Endothelial cell of umbilical vein (primary cell): ENCODE data around the gene TMEM170A. TPM values are rescaled to one million over a fixed set of nuclear protein-coding genes. Genes with fewer than 3 reads are reported as not detected.

ENCODE experiments used
- BruUV-seq: library from RNA; stranded (reverse); fragments of 400-500 nt; replicated peaks from 2 replicates; lab custom pipeline; 2021; lab: Mats Ljungman, UMichigan
- CTCF ChIA-PET: fragments of 300-600, 350-600 bp; sonication (Branson Sonifier 250); formaldehyde crosslinking; loops from one replicate; lab custom pipeline; 2021; ENCODE audit warnings: antibody characterized with exemption, inconsistent platforms; lab: Charles Lee
- POLR2A ChIA-PET: fragments of 300-600, 350-600 bp; sonication (Branson Sonifier 250); formaldehyde crosslinking; loops from one replicate; lab custom pipeline; 2021; ENCODE audit warnings: antibody characterized with exemption, inconsistent platforms; lab: Charles Lee
- DNase-seq: peaks from one replicate; pipeline ENCODE4 v3.0.0-alpha.2; 2011; ENCODE audit warnings: low read depth, low spot score
- FAIRE-seq: peaks from 2 replicates; lab custom pipeline; 2011; peaks lifted over from hg19 to GRCh38; lab: Jason Lieb, UNC
- H2AFZ ChIP-seq: 2 replicates; pipeline ENCODE4 v1.6.0; 2012; ENCODE audit warnings: low read depth, low read length, control low read depth, inconsistent platforms
- H3K27ac ChIP-seq: 2 replicates; pipeline ENCODE4 v1.5.1; 2011; ENCODE audit warnings: low read depth, mild to moderate bottlenecking, control low read depth, low read length, moderate library complexity; ENCODE audit not compliant: insufficient read depth
- H3K27me3 ChIP-seq, 2 experiments: 2 replicates each; pipeline versions ENCODE4 v1.6.0 to v1.6.1; 2011; ENCODE audit warnings: low read length in 2 of 2, mixed read lengths in 1 of 2; ENCODE audit not compliant: control insufficient read depth in 2 of 2, insufficient read depth in 2 of 2
- H3K36me3 ChIP-seq, 2 experiments: 2 replicates in 1 of 2; 3 replicates in 1 of 2; pipeline ENCODE4 v1.5.1; 2011; ENCODE audit warnings: low read length in 2 of 2, mild to moderate bottlenecking in 1 of 2, moderate library complexity in 1 of 2; ENCODE audit not compliant: control insufficient read depth in 2 of 2, insufficient read depth in 2 of 2; ENCODE audit errors: extremely low read depth in 1 of 2
- H3K4me1 ChIP-seq: 3 replicates; pipeline ENCODE4 v1.5.1; 2011; ENCODE audit warnings: mild to moderate bottlenecking, low read length; ENCODE audit not compliant: control insufficient read depth, insufficient read depth; ENCODE audit errors: extremely low read depth
- H3K4me2 ChIP-seq: 2 replicates; pipeline ENCODE4 v1.6.1; 2011; ENCODE audit warnings: low read length, control low read depth, mixed read lengths; ENCODE audit not compliant: insufficient read depth
- H3K4me3 ChIP-seq, 3 experiments: fragments of 200-600 bp in 1 of 3; sonication (generic), shearing (Covaris generic) in 1 of 3; replicated peaks in 1 of 3; 2 replicates each; pipeline ENCODE4 v1.5.1; 2011 to 2016; ENCODE audit warnings: control low read depth in 3 of 3, low read length in 3 of 3, mild to moderate bottlenecking in 2 of 3, inconsistent platforms in 1 of 3, low read depth in 1 of 3, moderate library complexity in 1 of 3; ENCODE audit not compliant: insufficient read depth in 1 of 3
- H3K79me2 ChIP-seq: 2 replicates; pipeline ENCODE4 v1.6.0; 2012; ENCODE audit warnings: low read length, inconsistent platforms; ENCODE audit not compliant: control insufficient read depth, insufficient read depth
- H3K9ac ChIP-seq: replicated peaks from 2 replicates; pipeline ENCODE3; 2011; ENCODE audit warnings: low read length, control low read depth; ENCODE audit not compliant: insufficient read depth; ENCODE audit errors: extremely low read depth
- H3K9me1 ChIP-seq: replicated peaks from 3 replicates; pipeline ENCODE4 v1.6.0; 2011; ENCODE audit warnings: mild to moderate bottlenecking, low read length; ENCODE audit not compliant: control insufficient read depth, insufficient read depth; ENCODE audit errors: extremely low read depth
- H3K9me3 ChIP-seq: replicated peaks from 2 replicates; pipeline ENCODE4 v1.5.1; 2012; ENCODE audit warnings: low read length, inconsistent platforms; ENCODE audit not compliant: control insufficient read depth, insufficient read depth
- H4K20me1 ChIP-seq: replicated peaks from 2 replicates; pipeline ENCODE3; 2011; ENCODE audit warnings: mild to moderate bottlenecking, low read length; ENCODE audit not compliant: control insufficient read depth, insufficient read depth; ENCODE audit errors: extremely low read depth
- EZH2 ChIP-seq: IDR thresholded peaks from 2 replicates; pipeline ENCODE4 v1.6.1; 2012; ENCODE audit warnings: borderline replicate concordance, low read depth, mild to moderate bottlenecking, moderate library complexity, low read length, inconsistent platforms; ENCODE audit not compliant: severe bottlenecking
- FOS ChIP-seq: IDR thresholded peaks from 2 replicates; pipeline ENCODE4 v1.6.1; 2011; ENCODE audit warnings: mild to moderate bottlenecking, low read length, moderate library complexity, borderline replicate concordance; ENCODE audit not compliant: insufficient read depth
- MYC ChIP-seq: IDR thresholded peaks from one replicate; pipeline ENCODE4 v1.6.1; 2011; ENCODE audit warnings: mild to moderate bottlenecking, low read depth, low read length
- POLR2A ChIP-seq: IDR thresholded peaks from 2 replicates; pipeline ENCODE4 v1.6.1; 2012; ENCODE audit warnings: low read depth, mild to moderate bottlenecking, control low read depth, low read length
- POLR2AphosphoS5 ChIP-seq: IDR thresholded peaks from 2 replicates; pipeline ENCODE4 v1.6.1; 2012; ENCODE audit warnings: low read depth, mild to moderate bottlenecking, control low read depth, low read length, moderate library complexity; ENCODE audit not compliant: insufficient read depth
- dilution Hi-C: fragments of 300-500 bp; cut with MboI; formaldehyde crosslinking; loops from one replicate; pipeline ENCODE4 v1.15.0; 2019; ENCODE audit warnings: low sequenced_read_pairs; ENCODE audit not compliant: extremely low pct_ligation_motif_present
- intact Hi-C: fragments of 100-400 bp; cut with micrococcal nuclease; formaldehyde crosslinking; loops from one replicate; pipeline ENCODE4 v1.10.0; 2022
- polyA plus RNA-seq, 4 experiments: library from polyadenylated mRNA; depleted of rRNA in 3 of 4; stranded (reverse) in 3 of 4; unstranded in 1 of 4; fragments of >200 nt; gene quantifications; 2 replicates each; pipeline versions ENCODE4 v1.2.1 to v1.2.3, GENCODE V29; 2011 to 2012; ENCODE audit warnings: missing spikeins in 1 of 4
- total RNA-seq: library from RNA; stranded (reverse); gene quantifications from 2 replicates; pipeline ENCODE4 v1.2.3, GENCODE V29; 2021
- TF ChIP-seq, protein P1 (sequence below): IDR thresholded peaks from 2 replicates; pipeline ENCODE4 v1.6.1; 2011; ENCODE audit not compliant: insufficient read depth, insufficient read length
- TF ChIP-seq, protein P2 (sequence below), 2 donors: IDR thresholded peaks; 1 replicate in 1 of 2; 2 replicates in 1 of 2; pipeline ENCODE4 v1.5.1; 2011; ENCODE audit warnings: low read length in 2 of 2, mild to moderate bottlenecking in 2 of 2, moderate library complexity in 2 of 2, control low read depth in 1 of 2, inconsistent platforms in 1 of 2, low read depth in 1 of 2; ENCODE audit not compliant: insufficient read depth in 1 of 2; ENCODE audit errors: extremely low read depth in 1 of 2

TMEM170A gene
- total and polyA plus RNA-seq, 2 donors (not counting 3 experiments of a cell fraction or from before 2014, with no cell fraction given): 12.9 to 22.2 TPM

DNA sequence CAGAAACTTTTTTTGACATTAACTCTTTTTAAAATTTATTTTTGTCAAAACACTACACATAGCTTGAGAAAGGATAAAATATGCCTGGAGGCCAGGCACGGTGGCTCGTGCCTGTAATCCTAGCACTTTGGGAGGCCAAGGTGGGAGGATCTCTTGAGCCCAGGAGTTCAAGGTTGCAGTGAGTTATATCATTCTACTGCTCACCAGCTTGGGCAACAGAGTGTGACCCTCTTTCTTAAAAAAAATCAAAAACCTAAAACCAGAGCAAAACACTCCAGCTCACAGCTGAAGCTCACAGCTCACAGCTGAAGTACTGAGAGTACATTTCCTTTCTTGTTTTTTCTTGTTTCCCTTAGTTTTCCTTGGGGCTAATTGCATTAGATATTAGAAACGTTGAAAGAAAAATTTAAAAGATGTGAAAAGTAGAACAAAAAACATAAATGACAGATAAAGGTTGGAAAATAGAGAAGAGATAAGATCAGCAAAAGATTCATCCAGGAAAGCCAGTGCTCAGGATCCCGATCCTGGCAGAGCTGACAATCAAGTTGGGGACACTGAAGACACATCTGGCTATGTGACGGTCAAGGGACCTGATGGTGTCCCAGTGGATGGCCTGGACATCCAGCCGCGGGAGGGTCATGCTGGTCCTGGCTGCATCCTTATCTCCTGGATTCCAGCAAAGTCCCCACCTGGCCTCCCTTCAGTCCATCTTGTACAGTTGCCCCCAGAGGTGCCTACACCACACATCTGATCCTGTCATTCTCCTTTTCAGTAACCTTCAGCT lies 20.9 kb upstream of the TMEM170A start:
- Histone ChIP-seq H3K79me2 (no peaks in the 10 kb centered on the region), H3K4me2 (no peak overlapping the region), H3K36me3 (no peaks in the 10 kb centered on the region), H3K9me1 (no peaks in the 10 kb centered on the region), H3K4me3 (no peak overlapping the region), H3K9ac (no peak overlapping the region), H3K27me3 (no peaks in the 10 kb centered on the region), H2AFZ (no peak overlapping the region), H3K27ac (no peak overlapping the region), H3K9me3 (no peaks in the 10 kb centered on the region), H4K20me1 (no peaks in the 10 kb centered on the region), H3K4me1 (no peaks in the 10 kb centered on the region)
- intact Hi-C loops: no loop called here
- DNase-seq: no peak
- ChIA-PET CTCF (interaction anchor here (1.1 kb wide), 1 partner anchor 286 kb away, joined by 3 read pairs; no protein-coding TSS in a partner anchor), POLR2A (no interaction called here)
- dilution Hi-C loops: no loop called here
- TF ChIP-seq, protein P1, sequence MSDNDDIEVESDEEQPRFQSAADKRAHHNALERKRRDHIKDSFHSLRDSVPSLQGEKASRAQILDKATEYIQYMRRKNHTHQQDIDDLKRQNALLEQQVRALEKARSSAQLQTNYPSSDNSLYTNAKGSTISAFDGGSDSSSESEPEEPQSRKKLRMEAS: no peak
- TF ChIP-seq EZH2 (no peak), POLR2AphosphoS5 (no peak), FOS (no peak), MYC (no peak), POLR2A (no peak)
- TF ChIP-seq, protein P2, sequence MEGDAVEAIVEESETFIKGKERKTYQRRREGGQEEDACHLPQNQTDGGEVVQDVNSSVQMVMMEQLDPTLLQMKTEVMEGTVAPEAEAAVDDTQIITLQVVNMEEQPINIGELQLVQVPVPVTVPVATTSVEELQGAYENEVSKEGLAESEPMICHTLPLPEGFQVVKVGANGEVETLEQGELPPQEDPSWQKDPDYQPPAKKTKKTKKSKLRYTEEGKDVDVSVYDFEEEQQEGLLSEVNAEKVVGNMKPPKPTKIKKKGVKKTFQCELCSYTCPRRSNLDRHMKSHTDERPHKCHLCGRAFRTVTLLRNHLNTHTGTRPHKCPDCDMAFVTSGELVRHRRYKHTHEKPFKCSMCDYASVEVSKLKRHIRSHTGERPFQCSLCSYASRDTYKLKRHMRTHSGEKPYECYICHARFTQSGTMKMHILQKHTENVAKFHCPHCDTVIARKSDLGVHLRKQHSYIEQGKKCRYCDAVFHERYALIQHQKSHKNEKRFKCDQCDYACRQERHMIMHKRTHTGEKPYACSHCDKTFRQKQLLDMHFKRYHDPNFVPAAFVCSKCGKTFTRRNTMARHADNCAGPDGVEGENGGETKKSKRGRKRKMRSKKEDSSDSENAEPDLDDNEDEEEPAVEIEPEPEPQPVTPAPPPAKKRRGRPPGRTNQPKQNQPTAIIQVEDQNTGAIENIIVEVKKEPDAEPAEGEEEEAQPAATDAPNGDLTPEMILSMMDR (IDR thresholded peaks at IDR 0.05; ENCODE audit: extremely low read depth in 1 of 2, insufficient read depth in 1 of 2, low read depth in 1 of 2, low read length in 2 of 2): no peak
- no TSS peak for BruUV-seq
- FAIRE-seq: no peak
